ENCODE results near the gene FRYL. TPM values are rescaled to one million over a fixed set of nuclear protein-coding genes. Genes with fewer than 3 reads are reported as not detected.

The FRYL gene
- total RNA-seq, 4 donors from 2014 or later = 46.0 to 66.5 (median 55.8) TPM

GRCh38 chr4:48603366-48604003 is 176.6 kb downstream of the FRYL start:
- DNase-seq (ENCODE audit: extremely low spot score) = no peak
- no peak for TF ChIP-seq EP300 (IDR thresholded peaks at IDR 0.05)
- TF ChIP-seq POLR2A (IDR thresholded peaks at IDR 0.05; ENCODE audit: low read depth) = no peak
- no peak for TF ChIP-seq CTCF (IDR thresholded peaks at IDR 0.05)
- no peak for TF ChIP-seq POLR2AphosphoS5 (IDR thresholded peaks at IDR 0.05)
- H3K4me1 ChIP-seq = peaks cover 0 to 4% (median 0%) of the 10 kb centered on the region in 4 donors
- H3K27me3 ChIP-seq = no peaks in the 10 kb centered on the region
- 100% methylated on average over 3 of the region's 3 CpGs for WGBS
- no peak overlapping the region for H3K27ac ChIP-seq (replicated peaks in 1 of 4)
- H3K4me3 ChIP-seq = no peak overlapping the region
- H3K9me3 ChIP-seq = no peaks in the 10 kb centered on the region
- intact Hi-C loops (cut with DNase I) = no loop called here
- H3K36me3 ChIP-seq = peaks cover 0 to 30% (median 2%) of the 10 kb centered on the region in 4 donors

- no peaks in the 10 kb centered on the region for H3K27me3 ChIP-seq
- no peak for DNase-seq (ENCODE audit: extremely low spot score)
- intact Hi-C loops (cut with DNase I) = no loop called here
- H3K9me3 ChIP-seq = no peaks in the 10 kb centered on the region
- peaks cover 0 to 4% (median 0%) of the 10 kb centered on the region in 4 donors for H3K4me1 ChIP-seq
- no peak for TF ChIP-seq EP300 (IDR thresholded peaks at IDR 0.05)
- TF ChIP-seq CTCF (IDR thresholded peaks at IDR 0.05) = no peak
- TF ChIP-seq POLR2AphosphoS5 (IDR thresholded peaks at IDR 0.05) = no peak
- TF ChIP-seq POLR2A (IDR thresholded peaks at IDR 0.05; ENCODE audit: low read depth) = no peak
- no peak overlapping the region for H3K27ac ChIP-seq (replicated peaks in 1 of 4)
- H3K4me3 ChIP-seq = no peak overlapping the region
- 85% methylated on average over 4 of the region's 4 CpGs for WGBS
- peaks cover 0 to 36% (median 2%) of the 10 kb centered on the region in 4 donors for H3K36me3 ChIP-seq
These were observed 177.3 kb downstream of the FRYL start for GRCh38 chr4:48602763-48603162.

GRCh38 chr4:48602222-48602621 is 177.9 kb downstream of the FRYL start:
- H3K36me3 ChIP-seq = peaks cover 0 to 33% (median 2%) of the 10 kb centered on the region in 4 donors
- no peaks in the 10 kb centered on the region for H3K27me3 ChIP-seq
- no peak for TF ChIP-seq CTCF (IDR thresholded peaks at IDR 0.05)
- no peaks in the 10 kb centered on the region for H3K9me3 ChIP-seq
- no peak overlapping the region for H3K4me3 ChIP-seq
- H3K4me1 ChIP-seq = peaks cover 0 to 4% (median 0%) of the 10 kb centered on the region in 4 donors
- WGBS = 74% methylated on average over 3 of the region's 3 CpGs
- intact Hi-C loops (cut with DNase I) = no loop called here
- H3K27ac ChIP-seq (replicated peaks in 1 of 4) = no peak overlapping the region
- DNase-seq (ENCODE audit: extremely low spot score) = no peak

- no peak for TF ChIP-seq CTCF (IDR thresholded peaks at IDR 0.05)
- Histone ChIP-seq H3K36me3 (peaks cover 0 to 41% (median 14%) of the 10 kb centered on the region in 4 donors), H3K27me3 (no peaks in the 10 kb centered on the region), H3K9me3 (no peaks in the 10 kb centered on the region), H3K27ac (replicated peaks in 1 of 4) (no peak overlapping the region), H3K4me1 (peaks cover 0 to 4% (median 0%) of the 10 kb centered on the region in 4 donors), H3K4me3 (no peak overlapping the region)
- no peak for DNase-seq (ENCODE audit: extremely low spot score)
- intact Hi-C loops (cut with DNase I) = no loop called here
- WGBS = 92% methylated on average over 4 of the region's 4 CpGs
These were observed 183.7 kb downstream of the FRYL start for GRCh38 chr4:48596336-48596735.

- H3K9me3 ChIP-seq = no peaks in the 10 kb centered on the region
- WGBS = 29% methylated on average over 1 of the region's 1 CpG
- H3K27ac ChIP-seq (replicated peaks in 1 of 4) = no peak overlapping the region
- H3K4me3 ChIP-seq = no peak overlapping the region
- H3K36me3 ChIP-seq = peaks cover 3 to 51% (median 25%) of the 10 kb centered on the region in 4 donors
- DNase-seq (ENCODE audit: extremely low spot score) = no peak
- peaks cover 0 to 5% (median 0%) of the 10 kb centered on the region in 4 donors for H3K4me1 ChIP-seq
- no peaks in the 10 kb centered on the region for H3K27me3 ChIP-seq
- intact Hi-C loops (cut with DNase I) = no loop called here
- TF ChIP-seq POLR2A (IDR thresholded peaks at IDR 0.05; ENCODE audit: low read depth) (no peak), POLR2AphosphoS5 (IDR thresholded peaks at IDR 0.05) (no peak), EP300 (IDR thresholded peaks at IDR 0.05) (no peak), CTCF (IDR thresholded peaks at IDR 0.05) (no peak)
These were observed 185.9 kb downstream of the FRYL start for GRCh38 chr4:48594180-48594579.
